Smooth muscle cell (in vitro differentiated cells): ENCODE data around the gene OR8K3. TPM values are rescaled to one million over a fixed set of nuclear protein-coding genes. Genes with fewer than 3 reads are reported as not detected.

ENCODE experiments used
- DNase-seq: peaks from one replicate; lab custom pipeline; 2025; ENCODE audit not compliant: unreplicated experiment; lab: John Stamatoyannopoulos, UW
- H2AFZ ChIP-seq: fragments of 200-600 bp; sonication (generic); 2 replicates; pipeline ENCODE4 v1.6.0; 2016; ENCODE audit warnings: antibody characterized with exemption, low read depth, mild to moderate bottlenecking
- H3F3A ChIP-seq: fragments of 200-600 bp; sonication (generic); 2 replicates; pipeline ENCODE4 v1.6.0; 2017; ENCODE audit warnings: antibody characterized with exemption, low read depth
- H3K27ac ChIP-seq: fragments of 200-600 bp; sonication (generic); 2 replicates; pipeline ENCODE4 v1.5.1; 2016; ENCODE audit warnings: low read depth, mild to moderate bottlenecking
- H3K27me3 ChIP-seq: fragments of 200-600 bp; sonication (generic); 2 replicates; pipeline ENCODE4 v1.6.1; 2016; ENCODE audit warnings: low read depth, mild to moderate bottlenecking
- H3K36me3 ChIP-seq: fragments of 200-600 bp; sonication (generic); 2 replicates; pipeline ENCODE4 v1.5.1; 2016; ENCODE audit warnings: low read depth
- H3K4me1 ChIP-seq: fragments of 200-600 bp; sonication (generic); 2 replicates; pipeline ENCODE4 v1.5.1; 2016; ENCODE audit warnings: low read depth
- H3K4me2 ChIP-seq: fragments of 200-600 bp; sonication (generic); 2 replicates; pipeline ENCODE4 v1.6.0; 2016; ENCODE audit warnings: mild to moderate bottlenecking
- H3K4me3 ChIP-seq: fragments of 200-600 bp; sonication (generic); 2 replicates; pipeline ENCODE4 v1.5.1; 2016; ENCODE audit warnings: mild to moderate bottlenecking
- H3K79me2 ChIP-seq: fragments of 200-600 bp; sonication (generic); 2 replicates; pipeline ENCODE4 v1.6.0; 2016; ENCODE audit warnings: low read depth, mild to moderate bottlenecking
- H3K9ac ChIP-seq: fragments of 200-600 bp; sonication (generic); 2 replicates; pipeline ENCODE4 v1.6.0; 2016; ENCODE audit warnings: low read depth
- H3K9me3 ChIP-seq: fragments of 200-600 bp; sonication (generic); replicated peaks from 2 replicates; pipeline ENCODE4 v1.5.1; 2016; ENCODE audit warnings: low read depth
- H4K20me1 ChIP-seq: fragments of 200-600 bp; sonication (generic); 2 replicates; pipeline ENCODE4 v1.6.0; 2016; ENCODE audit warnings: low read depth
- CTCF ChIP-seq: fragments of 200-600 bp; sonication (generic); IDR thresholded peaks from 2 replicates; pipeline ENCODE4 v1.5.1; 2017; ENCODE audit warnings: borderline replicate concordance, mild to moderate bottlenecking, antibody characterized with exemption; ENCODE audit not compliant: insufficient read depth, poor library complexity, severe bottlenecking
- WGBS: methylation state at CpG from one replicate; pipeline ENCODE4 v1.1.7; 2016; ENCODE audit warnings: low lambda C conversion rate; 5-methylcytosine and 5-hydroxymethylcytosine counted together
- polyA plus RNA-seq: library from polyadenylated mRNA; unstranded; fragments of >200 nt; fragmentation: Nextera tagmentation; extraction: Ambion mirVana; gene quantifications from 2 replicates; pipeline ENCODE4 v1.2.1, GENCODE V29; 2016
- total RNA-seq: library from RNA; depleted of rRNA; stranded (reverse); fragments of >200 nt; gene quantifications from 2 replicates; pipeline ENCODE4 v1.2.3, GENCODE V29; 2014

OR8K3 gene
- total RNA-seq (not detected in 2 replicates), polyA plus RNA-seq (not detected in 2 replicates)

DNA sequence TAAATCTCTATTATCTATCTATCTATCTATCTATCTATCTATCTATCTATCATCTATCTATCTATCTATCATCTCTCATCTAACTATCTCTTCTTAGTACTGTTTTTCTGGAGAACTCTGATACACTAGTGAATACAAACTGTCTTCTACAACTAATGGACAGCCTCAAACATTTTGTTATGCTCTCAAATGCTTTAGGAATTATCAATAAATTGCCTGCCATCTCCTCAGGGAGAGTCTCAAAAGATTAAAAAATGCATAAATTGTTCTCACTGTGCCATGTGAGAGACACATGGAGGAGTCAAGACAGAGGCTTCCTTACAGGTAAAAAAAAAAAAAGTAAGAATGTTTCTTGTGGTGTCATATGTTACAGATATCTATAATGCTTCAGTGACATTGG, at the start of gene OR8K3:
TSS of gene OR8K3 (plus strand) at position 301 of the 400 bp plus-strand sequence. CDS start 3,163 bp downstream, outside the sequence.
- H3K36me3 ChIP-seq: no peaks in the 10 kb centered on the region
- no peaks in the 10 kb centered on the region for H3K79me2 ChIP-seq
- H3K4me1 ChIP-seq: no peaks in the 10 kb centered on the region
- no peak within 1 kb of the TSS for H2AFZ ChIP-seq
- no peaks in the 10 kb centered on the region for H4K20me1 ChIP-seq
- no peak within 1 kb of the TSS for H3K27ac ChIP-seq
- no peak within 1 kb of the TSS for H3K9ac ChIP-seq
- H3K27me3 ChIP-seq: no peaks in the 10 kb centered on the region
- no peak for TF ChIP-seq CTCF
- H3K9me3 ChIP-seq: no peaks in the 10 kb centered on the region
- no peak within 1 kb of the TSS for H3K4me2 ChIP-seq
- DNase-seq: no peak
- H3F3A ChIP-seq: no peaks in the 10 kb centered on the region
- no peak within 1 kb of the TSS for H3K4me3 ChIP-seq

GRCh38 chr11:56271092-56271491, 43.9 kb upstream of the OR8K3 start:
- no peak overlapping the region for H3K9ac ChIP-seq

GRCh38 chr11:56273854-56274253, 41.1 kb upstream of the OR8K3 start, which contains the start of gene OR5T1:
Gene OR5T1, plus strand, starts transcription at chr11:56274154. Its CDS starts 1,485 bp downstream, at chr11:56275639.
- no peaks in the 10 kb centered on the region for H3K36me3 ChIP-seq
- no peak within 1 kb of the TSS for H3K9ac ChIP-seq
- no peaks in the 10 kb centered on the region for H3K9me3 ChIP-seq
- H3K4me2 ChIP-seq: no peak within 1 kb of the TSS
- H3K4me3 ChIP-seq: no peak within 1 kb of the TSS
- H3K27me3 ChIP-seq: no peaks in the 10 kb centered on the region
- H4K20me1 ChIP-seq: no peaks in the 10 kb centered on the region
- TF ChIP-seq CTCF: no peak
- H3K79me2 ChIP-seq: no peaks in the 10 kb centered on the region
- DNase-seq: no peak
- H3F3A ChIP-seq: no peaks in the 10 kb centered on the region
- H3K27ac ChIP-seq: no peak within 1 kb of the TSS
- H2AFZ ChIP-seq: no peak within 1 kb of the TSS
- no peaks in the 10 kb centered on the region for H3K4me1 ChIP-seq

More at GRCh38 chr11:56271092-56271491, 43.9 kb upstream of the OR8K3 start:
- no peaks in the 10 kb centered on the region for H3K9me3 ChIP-seq
- 66% methylated on average over 3 of the region's 3 CpGs for WGBS
- no peaks in the 10 kb centered on the region for H4K20me1 ChIP-seq
- no peak overlapping the region for H3K4me3 ChIP-seq
- no peak overlapping the region for H3K27ac ChIP-seq
- TF ChIP-seq CTCF: no peak
- no peaks in the 10 kb centered on the region for H3K4me1 ChIP-seq
- H3K4me2 ChIP-seq: no peak overlapping the region
- H3K27me3 ChIP-seq: no peaks in the 10 kb centered on the region
- no peaks in the 10 kb centered on the region for H3K79me2 ChIP-seq
- DNase-seq: no peak
- no peak overlapping the region for H2AFZ ChIP-seq
- no peaks in the 10 kb centered on the region for H3F3A ChIP-seq
- no peaks in the 10 kb centered on the region for H3K36me3 ChIP-seq

- Histone ChIP-seq H4K20me1 (no peaks in the 10 kb centered on the region), H3K9me3 (no peaks in the 10 kb centered on the region), H3K36me3 (no peaks in the 10 kb centered on the region), H3K4me1 (no peaks in the 10 kb centered on the region), H3F3A (no peaks in the 10 kb centered on the region), H3K4me2 (no peak within 1 kb of the TSS), H3K4me3 (no peak within 1 kb of the TSS), H3K9ac (no peak within 1 kb of the TSS), H3K27me3 (no peaks in the 10 kb centered on the region), H3K79me2 (no peaks in the 10 kb centered on the region), H3K27ac (no peak within 1 kb of the TSS), H2AFZ (no peak within 1 kb of the TSS)
- 77% methylated on average over 2 of the region's 2 CpGs for WGBS
- TF ChIP-seq CTCF: no peak
- DNase-seq: no peak
Observed at GRCh38 chr11:56292154-56292553, 22.8 kb upstream of the OR8K3 start, which contains the start of gene OR8H1. Gene OR8H1, minus strand, starts transcription at chr11:56292254. Its CDS starts 1,192 bp downstream, at chr11:56291062.
